ENCODE measurements around the gene TMC4.

Gene TMC4

DNA sequence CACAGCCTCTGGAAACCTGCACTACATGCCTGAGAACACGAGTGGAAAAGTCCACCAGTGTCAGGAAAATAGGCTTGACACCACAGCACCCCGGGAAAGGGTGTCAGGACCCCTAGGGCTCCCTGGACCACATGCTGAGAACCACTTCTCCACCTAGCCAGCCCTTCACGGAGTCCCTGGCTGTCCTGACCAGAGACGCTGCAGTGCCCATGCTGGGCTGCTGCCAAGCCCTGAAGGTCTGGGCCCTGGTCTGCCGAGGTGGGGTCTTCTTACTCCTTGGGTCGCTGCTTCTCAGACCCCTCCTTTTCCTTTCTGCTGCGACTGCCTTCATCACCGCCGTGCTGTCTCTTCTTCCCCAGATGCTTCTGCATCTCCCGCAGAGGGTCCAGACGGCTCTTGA lies 16.5 kb downstream of the TMC4 start:
- peaks cover 25% of the 10 kb centered on the region for H3K4me1 ChIP-seq (ENCODE audit: control insufficient read depth, insufficient read depth, low read length)
- H3K4me3 ChIP-seq (ENCODE audit: low read length) = no peak overlapping the region
- no peaks in the 10 kb centered on the region for H3K27me3 ChIP-seq (ENCODE audit: control insufficient read depth, insufficient read depth, low read length)
- peaks cover 33% of the 10 kb centered on the region for H3K36me3 ChIP-seq (ENCODE audit: control insufficient read depth, insufficient read depth, low read length)
- no peak overlapping the region for H3K9ac ChIP-seq (ENCODE audit: low read length)
- H3K9me3 ChIP-seq (ENCODE audit: control insufficient read depth, low read length) = no peaks in the 10 kb centered on the region

DNA sequence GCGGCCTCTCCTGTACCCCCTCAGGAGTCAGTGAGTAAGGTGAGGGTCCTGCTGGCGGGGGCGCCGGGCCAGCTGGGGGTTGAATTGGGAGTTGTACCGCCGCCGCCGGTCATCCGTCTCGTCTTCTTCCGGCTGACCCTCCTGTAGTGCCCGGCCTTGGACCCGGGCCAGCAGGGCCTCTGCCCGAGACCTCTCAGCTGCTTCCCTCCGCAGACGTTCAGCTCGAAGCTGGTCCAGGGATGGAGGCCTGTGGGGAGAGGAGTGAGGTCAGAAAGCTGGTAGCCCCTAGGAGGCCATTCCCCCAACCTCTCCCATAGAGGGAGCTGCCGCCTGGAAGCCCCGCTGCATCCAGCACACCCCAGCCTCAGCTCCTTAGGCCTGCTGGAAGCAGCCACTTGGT lies 17.3 kb downstream of the TMC4 start:
- Histone ChIP-seq H3K27me3 (ENCODE audit: control insufficient read depth, insufficient read depth, low read length) (no peaks in the 10 kb centered on the region), H3K36me3 (ENCODE audit: control insufficient read depth, insufficient read depth, low read length) (peaks cover 33% of the 10 kb centered on the region), H3K9me3 (ENCODE audit: control insufficient read depth, low read length) (no peaks in the 10 kb centered on the region), H3K9ac (ENCODE audit: low read length) (no peak overlapping the region), H3K4me1 (ENCODE audit: control insufficient read depth, insufficient read depth, low read length) (peaks cover 20% of the 10 kb centered on the region), H3K4me3 (ENCODE audit: low read length) (no peak overlapping the region)

DNA sequence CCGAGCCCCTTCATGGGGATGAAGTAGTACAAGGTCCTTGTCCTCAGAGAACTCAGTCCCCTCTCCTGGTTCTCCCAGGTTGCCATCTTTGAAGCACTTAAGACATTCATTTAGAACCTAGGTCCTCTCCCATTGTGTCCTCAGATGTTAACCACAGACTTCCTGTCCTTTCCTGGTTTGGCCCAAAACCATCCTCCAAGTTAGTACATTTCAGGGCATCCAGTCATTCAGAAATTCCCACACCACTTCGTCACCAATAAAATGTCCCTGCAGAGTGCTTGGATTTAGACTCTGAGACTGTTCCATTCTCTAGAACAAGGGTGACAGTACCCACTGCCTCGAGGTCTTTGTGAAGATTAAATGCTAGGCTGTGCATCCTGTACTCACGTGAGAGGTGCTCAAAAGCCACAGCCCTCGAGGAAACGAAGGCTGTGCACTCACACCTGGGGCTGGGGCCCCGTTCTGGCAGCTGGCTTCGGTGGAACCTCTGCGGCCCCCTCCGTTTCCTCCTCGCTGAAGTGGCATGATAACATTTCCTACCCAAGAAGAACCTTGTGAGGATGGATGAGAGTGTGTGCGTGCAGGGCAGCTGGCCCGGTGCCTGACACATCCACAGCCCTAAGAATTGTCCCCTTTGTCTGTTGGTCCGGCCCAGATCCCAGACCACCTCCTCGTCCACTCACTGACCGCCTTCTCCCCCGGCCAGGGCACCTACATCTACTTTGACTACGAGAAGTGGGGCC lies 18.2 kb downstream of the TMC4 start:
- Histone ChIP-seq H3K9me3 (ENCODE audit: control insufficient read depth, low read length) (no peaks in the 10 kb centered on the region), H3K9ac (ENCODE audit: low read length) (no peak overlapping the region), H3K36me3 (ENCODE audit: control insufficient read depth, insufficient read depth, low read length) (peaks cover 33% of the 10 kb centered on the region), H3K27me3 (ENCODE audit: control insufficient read depth, insufficient read depth, low read length) (no peaks in the 10 kb centered on the region), H3K4me1 (ENCODE audit: control insufficient read depth, insufficient read depth, low read length) (peaks cover 13% of the 10 kb centered on the region), H3K4me3 (ENCODE audit: low read length) (no peak overlapping the region)

DNA sequence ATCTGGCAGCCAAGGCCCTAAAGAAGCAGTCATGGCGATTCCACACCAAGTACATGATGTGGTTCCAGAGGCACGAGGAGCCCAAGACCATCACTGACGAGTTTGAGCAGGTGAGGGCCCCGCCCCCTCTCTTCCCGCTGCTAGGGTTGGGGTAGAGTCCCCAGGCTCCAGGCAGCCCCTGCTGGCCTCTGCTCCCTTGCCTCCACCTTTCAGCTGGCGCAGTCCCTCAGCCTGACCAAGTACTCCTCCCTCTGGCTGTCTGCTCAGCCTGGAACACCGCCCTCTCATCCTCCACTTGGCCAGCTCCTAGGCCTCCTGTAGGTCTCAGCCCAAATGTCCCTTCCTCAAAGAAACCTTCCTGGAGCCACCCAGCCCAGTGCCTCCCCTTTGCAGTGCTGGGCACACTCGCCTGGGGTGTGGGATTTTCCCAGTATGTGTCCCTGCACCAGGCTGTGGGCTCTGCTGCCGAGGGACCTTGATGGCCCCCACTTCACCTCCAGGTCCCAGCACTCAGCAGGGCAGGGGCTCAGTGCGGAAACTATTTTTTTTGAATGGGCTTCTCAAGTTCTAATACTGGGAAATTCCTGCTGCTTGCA lies 19.1 kb downstream of the TMC4 start:
- Histone ChIP-seq H3K4me1 (ENCODE audit: control insufficient read depth, insufficient read depth, low read length) (peaks cover 12% of the 10 kb centered on the region), H3K9me3 (ENCODE audit: control insufficient read depth, low read length) (no peaks in the 10 kb centered on the region), H3K4me3 (ENCODE audit: low read length) (no peak overlapping the region), H3K27me3 (ENCODE audit: control insufficient read depth, insufficient read depth, low read length) (no peaks in the 10 kb centered on the region), H3K36me3 (ENCODE audit: control insufficient read depth, insufficient read depth, low read length) (peaks cover 38% of the 10 kb centered on the region), H3K9ac (ENCODE audit: low read length) (no peak overlapping the region)

DNA sequence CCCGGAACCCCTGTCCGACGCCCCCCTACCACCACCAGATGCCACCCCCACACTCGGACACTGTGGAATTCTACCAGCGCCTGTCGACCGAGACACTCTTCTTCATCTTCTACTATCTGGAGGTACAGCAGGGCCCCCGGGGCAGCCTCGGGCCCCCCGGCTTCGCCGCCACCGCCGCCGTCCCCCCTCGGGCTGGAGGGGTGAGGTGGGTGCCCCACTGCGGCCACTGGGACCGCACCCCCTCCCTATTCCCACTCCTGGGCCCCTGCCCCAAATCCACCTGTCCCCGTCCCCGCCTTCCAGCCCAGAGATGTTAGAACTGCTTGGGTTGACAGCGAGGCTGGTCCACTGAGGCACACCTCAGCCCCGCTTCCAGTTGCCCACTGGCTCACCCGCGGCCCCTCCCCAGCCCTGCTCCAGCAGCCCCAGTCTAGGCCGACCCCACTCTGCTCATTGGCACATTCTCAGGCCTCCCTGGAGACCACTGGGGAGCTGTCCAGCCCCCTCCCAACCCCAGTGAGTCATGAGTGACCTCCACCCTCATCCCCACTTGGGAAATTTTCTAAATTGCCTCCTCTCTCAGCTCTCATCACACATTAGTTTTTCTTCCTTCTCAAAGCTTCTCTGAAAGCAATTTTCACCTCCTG lies 20.0 kb downstream of the TMC4 start:
- peaks cover 32% of the 10 kb centered on the region for H3K36me3 ChIP-seq (ENCODE audit: control insufficient read depth, insufficient read depth, low read length)
- H3K4me3 ChIP-seq (ENCODE audit: low read length) = no peak overlapping the region
- no peaks in the 10 kb centered on the region for H3K27me3 ChIP-seq (ENCODE audit: control insufficient read depth, insufficient read depth, low read length)
- H3K9ac ChIP-seq (ENCODE audit: low read length) = no peak overlapping the region
- H3K9me3 ChIP-seq (ENCODE audit: control insufficient read depth, low read length) = no peaks in the 10 kb centered on the region
- peaks cover 4% of the 10 kb centered on the region for H3K4me1 ChIP-seq (ENCODE audit: control insufficient read depth, insufficient read depth, low read length)

DNA sequence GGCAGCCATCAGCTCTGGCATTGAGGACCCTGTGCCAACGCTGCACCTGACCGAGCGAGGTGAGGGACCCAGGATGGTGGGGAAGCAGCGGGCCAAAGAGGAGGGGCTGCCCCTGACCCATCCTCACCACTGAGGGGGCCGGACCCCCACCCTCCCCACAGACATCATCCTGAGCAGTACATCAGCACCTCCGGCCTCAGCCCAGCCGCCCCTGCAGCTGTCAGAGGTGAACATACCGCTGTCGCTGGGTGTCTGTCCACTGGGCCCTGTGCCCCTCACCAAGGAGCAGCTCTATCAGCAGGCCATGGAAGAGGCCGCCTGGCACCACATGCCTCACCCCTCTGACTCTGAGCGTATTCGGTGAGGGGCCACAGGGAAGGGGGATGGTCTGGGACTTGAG lies 20.7 kb downstream of the TMC4 start:
- no peaks in the 10 kb centered on the region for H3K4me1 ChIP-seq (ENCODE audit: control insufficient read depth, insufficient read depth, low read length)

DNA sequence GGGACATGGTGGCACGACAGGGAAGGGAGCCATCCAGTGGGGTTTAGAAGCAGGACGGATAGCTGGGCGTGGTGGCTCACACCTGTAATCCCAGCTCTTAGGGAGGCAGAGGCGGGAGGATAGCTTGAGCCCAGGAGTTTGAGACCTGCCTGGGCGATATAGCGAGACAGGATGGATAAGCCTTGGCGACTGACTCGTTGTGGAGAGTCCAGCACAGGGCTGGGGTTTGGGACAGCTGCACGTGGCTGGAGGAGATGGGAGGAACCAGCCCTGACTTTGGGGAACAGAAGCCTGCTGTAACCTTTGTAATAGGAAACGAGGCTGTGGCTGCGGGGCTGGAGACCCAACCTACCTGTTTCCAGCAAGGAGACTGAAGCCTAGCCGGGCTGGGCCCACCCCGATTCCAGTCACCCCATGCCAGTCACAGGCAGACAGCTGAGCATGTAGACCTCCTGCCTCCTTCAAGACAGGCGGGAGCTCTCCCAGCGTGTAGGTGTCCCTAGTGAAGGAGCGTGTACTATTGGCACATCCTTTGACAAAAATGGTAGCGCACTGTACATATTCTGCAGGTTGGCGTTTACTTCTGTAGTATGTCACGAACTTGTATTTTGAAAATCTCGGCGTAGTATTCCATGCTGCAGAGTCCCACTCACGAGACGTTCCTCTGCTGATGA lies 21.5 kb downstream of the TMC4 start:
- H3K9me3 ChIP-seq (ENCODE audit: control insufficient read depth, low read length) = no peaks in the 10 kb centered on the region
- H3K4me3 ChIP-seq (ENCODE audit: low read length) = no peak overlapping the region
- H3K27me3 ChIP-seq (ENCODE audit: control insufficient read depth, insufficient read depth, low read length) = no peaks in the 10 kb centered on the region
- peaks cover 35% of the 10 kb centered on the region for H3K36me3 ChIP-seq (ENCODE audit: control insufficient read depth, insufficient read depth, low read length)
- H3K4me1 ChIP-seq (ENCODE audit: control insufficient read depth, insufficient read depth, low read length) = no peaks in the 10 kb centered on the region
- H3K9ac ChIP-seq (ENCODE audit: low read length) = no peak overlapping the region

More for the DNA sequence above, 20.7 kb downstream of the TMC4 start:
- no peak overlapping the region for H3K9ac ChIP-seq (ENCODE audit: low read length)
- H3K36me3 ChIP-seq (ENCODE audit: control insufficient read depth, insufficient read depth, low read length) = peaks cover 30% of the 10 kb centered on the region
- no peaks in the 10 kb centered on the region for H3K27me3 ChIP-seq (ENCODE audit: control insufficient read depth, insufficient read depth, low read length)
- H3K9me3 ChIP-seq (ENCODE audit: control insufficient read depth, low read length) = no peaks in the 10 kb centered on the region
- no peak overlapping the region for H3K4me3 ChIP-seq (ENCODE audit: low read length)

DNA sequence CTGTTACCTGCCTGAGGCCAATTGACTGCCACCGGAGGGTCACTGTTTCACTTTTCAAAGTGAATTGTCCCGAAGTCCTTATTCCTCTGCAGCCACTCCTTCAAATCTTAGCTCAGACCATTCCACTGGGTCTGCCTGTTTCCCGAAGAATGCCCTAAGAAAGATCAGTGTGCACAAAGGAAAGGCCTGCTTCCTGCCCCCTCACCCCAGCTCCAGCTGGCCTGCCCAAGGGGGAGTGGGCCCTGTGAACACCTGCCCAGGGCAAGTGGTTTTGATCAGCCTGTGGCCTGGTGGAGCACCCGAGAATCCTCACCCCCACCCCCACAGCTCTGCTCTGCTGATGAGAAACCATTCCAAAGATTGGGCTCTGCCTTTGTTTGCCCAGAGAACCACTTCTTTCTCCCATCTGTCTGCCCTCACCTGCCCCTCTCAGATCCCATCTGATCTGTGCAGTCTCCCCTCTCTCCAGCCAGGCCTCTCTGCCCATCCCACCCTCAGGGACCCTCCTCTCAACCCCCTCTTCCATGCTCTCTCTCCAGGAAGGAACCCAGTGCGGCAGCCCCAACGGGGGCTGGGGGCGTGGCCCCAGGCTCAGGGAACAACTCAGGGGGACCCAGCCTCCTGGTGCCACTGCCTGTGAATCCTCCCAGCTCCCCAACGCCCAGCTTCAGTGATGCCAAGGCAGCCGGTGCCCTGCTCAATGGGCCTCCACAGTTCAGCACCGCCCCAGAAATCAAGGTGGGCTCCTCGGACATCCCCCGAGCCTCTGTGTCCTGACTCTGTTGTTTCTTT lies 23.7 kb downstream of the TMC4 start:
- H3K4me3 ChIP-seq (ENCODE audit: low read length) = no peak overlapping the region
- no peaks in the 10 kb centered on the region for H3K9me3 ChIP-seq (ENCODE audit: control insufficient read depth, low read length)
- peaks cover 40% of the 10 kb centered on the region for H3K36me3 ChIP-seq (ENCODE audit: control insufficient read depth, insufficient read depth, low read length)
- no peaks in the 10 kb centered on the region for H3K27me3 ChIP-seq (ENCODE audit: control insufficient read depth, insufficient read depth, low read length)
- H3K9ac ChIP-seq (ENCODE audit: low read length) = no peak overlapping the region
- H3K4me1 ChIP-seq (ENCODE audit: control insufficient read depth, insufficient read depth, low read length) = no peaks in the 10 kb centered on the region

DNA sequence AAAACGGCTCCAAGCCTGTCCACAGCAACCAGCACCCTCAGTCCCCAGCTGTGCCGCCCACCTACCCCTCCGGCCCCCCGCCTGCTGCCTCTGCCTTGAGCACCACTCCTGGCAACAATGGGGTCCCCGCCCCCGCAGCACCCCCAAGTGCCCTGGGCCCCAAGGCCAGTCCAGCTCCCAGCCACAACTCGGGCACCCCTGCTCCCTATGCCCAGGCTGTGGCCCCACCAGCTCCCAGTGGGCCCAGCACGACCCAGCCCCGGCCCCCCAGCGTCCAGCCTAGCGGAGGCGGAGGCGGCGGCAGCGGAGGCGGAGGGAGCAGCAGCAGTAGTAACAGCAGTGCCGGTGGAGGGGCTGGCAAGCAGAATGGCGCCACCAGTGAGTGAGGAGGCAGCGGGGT lies 24.8 kb downstream of the TMC4 start:
- Histone ChIP-seq H3K27me3 (ENCODE audit: control insufficient read depth, insufficient read depth, low read length) (no peaks in the 10 kb centered on the region), H3K4me3 (ENCODE audit: low read length) (no peak overlapping the region), H3K9me3 (ENCODE audit: control insufficient read depth, low read length) (no peaks in the 10 kb centered on the region), H3K9ac (ENCODE audit: low read length) (no peak overlapping the region), H3K36me3 (ENCODE audit: control insufficient read depth, insufficient read depth, low read length) (peaks cover 51% of the 10 kb centered on the region), H3K4me1 (ENCODE audit: control insufficient read depth, insufficient read depth, low read length) (no peaks in the 10 kb centered on the region)

DNA sequence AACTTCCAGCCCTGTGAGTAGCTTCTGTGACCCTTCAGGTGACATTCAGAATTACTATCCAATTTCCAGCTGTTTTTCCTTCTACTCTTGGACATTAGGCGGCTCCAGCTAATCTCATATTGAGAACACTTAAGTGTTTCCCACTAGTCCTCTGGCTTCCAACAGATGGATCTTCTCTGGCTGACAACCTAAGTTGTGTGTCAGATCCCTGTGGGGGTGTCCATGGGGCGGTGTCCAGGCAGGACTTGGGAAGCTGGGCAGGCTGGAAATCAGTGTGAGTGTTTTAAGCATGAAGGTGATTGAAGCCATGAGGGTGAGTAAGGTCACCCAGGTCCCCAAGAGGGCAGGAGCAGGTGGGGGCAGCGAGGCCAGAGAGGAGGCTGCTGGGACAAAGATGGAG lies 25.3 kb downstream of the TMC4 start:
- Histone ChIP-seq H3K36me3 (ENCODE audit: control insufficient read depth, insufficient read depth, low read length) (peaks cover 51% of the 10 kb centered on the region), H3K27me3 (ENCODE audit: control insufficient read depth, insufficient read depth, low read length) (no peaks in the 10 kb centered on the region), H3K9me3 (ENCODE audit: control insufficient read depth, low read length) (no peaks in the 10 kb centered on the region), H3K4me3 (ENCODE audit: low read length) (no peak overlapping the region), H3K9ac (ENCODE audit: low read length) (no peak overlapping the region), H3K4me1 (ENCODE audit: control insufficient read depth, insufficient read depth, low read length) (no peaks in the 10 kb centered on the region)

DNA sequence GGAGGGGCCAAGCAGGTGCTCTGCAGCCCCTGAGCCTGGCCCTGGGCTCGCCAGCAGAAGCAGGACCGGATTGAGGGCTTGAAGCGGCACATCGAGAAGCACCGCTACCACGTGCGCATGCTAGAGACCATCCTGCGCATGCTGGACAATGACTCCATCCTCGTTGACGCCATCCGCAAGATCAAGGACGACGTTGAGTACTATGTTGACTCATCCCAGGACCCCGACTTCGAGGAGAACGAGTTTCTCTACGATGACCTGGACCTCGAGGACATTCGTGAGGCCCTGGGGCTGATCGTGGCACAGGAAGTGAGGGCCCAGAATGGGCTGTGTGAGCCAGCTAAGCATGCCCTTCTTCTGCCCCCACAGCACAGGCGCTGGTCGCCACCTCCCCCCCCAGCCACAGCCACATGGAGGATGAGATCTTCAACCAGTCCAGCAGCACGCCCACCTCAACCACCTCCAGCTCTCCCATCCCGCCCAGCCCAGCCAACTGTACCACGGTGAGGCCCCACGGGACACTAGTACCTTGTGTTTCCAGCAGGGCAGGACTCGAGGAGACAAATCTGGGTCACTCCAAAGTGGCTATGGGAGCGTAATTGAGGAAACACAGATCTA lies 27.3 kb downstream of the TMC4 start:
- no peaks in the 10 kb centered on the region for H3K9me3 ChIP-seq (ENCODE audit: control insufficient read depth, low read length)

More for the DNA sequence above, 27.3 kb downstream of the TMC4 start:
- no peaks in the 10 kb centered on the region for H3K4me1 ChIP-seq (ENCODE audit: control insufficient read depth, insufficient read depth, low read length)
- H3K36me3 ChIP-seq (ENCODE audit: control insufficient read depth, insufficient read depth, low read length) = peaks cover 46% of the 10 kb centered on the region
- no peak overlapping the region for H3K9ac ChIP-seq (ENCODE audit: low read length)
- H3K27me3 ChIP-seq (ENCODE audit: control insufficient read depth, insufficient read depth, low read length) = no peaks in the 10 kb centered on the region
- no peak overlapping the region for H3K4me3 ChIP-seq (ENCODE audit: low read length)
